Stimulated activated CD4-positive, alpha-beta T cell treated with anti-CD3 and anti-CD28 coated beads, Interleukin-12 subunit alpha, Interleukin-12 subunit beta, amount 100 ng/mL, for 4 hours (primary cell): Measurements from ENCODE around the gene RBPJ.

Source experiments
- DNase-seq: peaks from one replicate; pipeline ENCODE4 v3.0.0-alpha.2; 2020

The RBPJ gene

GRCh38 chr4:26463386-26463785 lies 142.6 kb downstream of the RBPJ start:
- DNase-seq: no peak

- DNase-seq: no peak
These were observed 143.7 kb downstream of the RBPJ start for GRCh38 chr4:26464420-26465095.

- DNase-seq: no peak
These were observed 145.9 kb downstream of the RBPJ start for GRCh38 chr4:26466578-26467270.

- no peak for DNase-seq
These were observed 146.9 kb downstream of the RBPJ start for GRCh38 chr4:26467724-26468123.

GRCh38 chr4:26468283-26468949 lies 147.6 kb downstream of the RBPJ start:
- no peak for DNase-seq

- DNase-seq: no peak
These were observed 148.2 kb downstream of the RBPJ start for GRCh38 chr4:26468977-26469376.

- no peak for DNase-seq
These were observed 151.1 kb downstream of the RBPJ start for GRCh38 chr4:26471890-26472289.

GRCh38 chr4:26473893-26474292 lies 153.1 kb downstream of the RBPJ start:
- DNase-seq: no peak

GRCh38 chr4:26474551-26474950 lies 153.7 kb downstream of the RBPJ start:
- DNase-seq: no peak

- no peak for DNase-seq
These were observed 154.9 kb downstream of the RBPJ start for GRCh38 chr4:26475716-26476115.

GRCh38 chr4:26476545-26476944 lies 155.7 kb downstream of the RBPJ start:
- DNase-seq: no peak

- DNase-seq: no peak
These were observed 157.5 kb downstream of the RBPJ start for GRCh38 chr4:26478330-26478729.

GRCh38 chr4:26482508-26483462 lies 162.0 kb downstream of the RBPJ start:
- DNase-seq: no peak

GRCh38 chr4:26484032-26484515 lies 163.3 kb downstream of the RBPJ start:
- no peak for DNase-seq

GRCh38 chr4:26484516-26484915 lies 163.7 kb downstream of the RBPJ start:
- no peak for DNase-seq
